Amniotic stem cell (primary cell): ENCODE measurements around the gene EEFSEC.

Source experiments
- DNase-seq: peaks from one replicate; lab custom pipeline; 2025; lab: John Stamatoyannopoulos, UW

Gene EEFSEC, protein sequence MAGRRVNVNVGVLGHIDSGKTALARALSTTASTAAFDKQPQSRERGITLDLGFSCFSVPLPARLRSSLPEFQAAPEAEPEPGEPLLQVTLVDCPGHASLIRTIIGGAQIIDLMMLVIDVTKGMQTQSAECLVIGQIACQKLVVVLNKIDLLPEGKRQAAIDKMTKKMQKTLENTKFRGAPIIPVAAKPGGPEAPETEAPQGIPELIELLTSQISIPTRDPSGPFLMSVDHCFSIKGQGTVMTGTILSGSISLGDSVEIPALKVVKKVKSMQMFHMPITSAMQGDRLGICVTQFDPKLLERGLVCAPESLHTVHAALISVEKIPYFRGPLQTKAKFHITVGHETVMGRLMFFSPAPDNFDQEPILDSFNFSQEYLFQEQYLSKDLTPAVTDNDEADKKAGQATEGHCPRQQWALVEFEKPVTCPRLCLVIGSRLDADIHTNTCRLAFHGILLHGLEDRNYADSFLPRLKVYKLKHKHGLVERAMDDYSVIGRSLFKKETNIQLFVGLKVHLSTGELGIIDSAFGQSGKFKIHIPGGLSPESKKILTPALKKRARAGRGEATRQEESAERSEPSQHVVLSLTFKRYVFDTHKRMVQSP

DNA sequence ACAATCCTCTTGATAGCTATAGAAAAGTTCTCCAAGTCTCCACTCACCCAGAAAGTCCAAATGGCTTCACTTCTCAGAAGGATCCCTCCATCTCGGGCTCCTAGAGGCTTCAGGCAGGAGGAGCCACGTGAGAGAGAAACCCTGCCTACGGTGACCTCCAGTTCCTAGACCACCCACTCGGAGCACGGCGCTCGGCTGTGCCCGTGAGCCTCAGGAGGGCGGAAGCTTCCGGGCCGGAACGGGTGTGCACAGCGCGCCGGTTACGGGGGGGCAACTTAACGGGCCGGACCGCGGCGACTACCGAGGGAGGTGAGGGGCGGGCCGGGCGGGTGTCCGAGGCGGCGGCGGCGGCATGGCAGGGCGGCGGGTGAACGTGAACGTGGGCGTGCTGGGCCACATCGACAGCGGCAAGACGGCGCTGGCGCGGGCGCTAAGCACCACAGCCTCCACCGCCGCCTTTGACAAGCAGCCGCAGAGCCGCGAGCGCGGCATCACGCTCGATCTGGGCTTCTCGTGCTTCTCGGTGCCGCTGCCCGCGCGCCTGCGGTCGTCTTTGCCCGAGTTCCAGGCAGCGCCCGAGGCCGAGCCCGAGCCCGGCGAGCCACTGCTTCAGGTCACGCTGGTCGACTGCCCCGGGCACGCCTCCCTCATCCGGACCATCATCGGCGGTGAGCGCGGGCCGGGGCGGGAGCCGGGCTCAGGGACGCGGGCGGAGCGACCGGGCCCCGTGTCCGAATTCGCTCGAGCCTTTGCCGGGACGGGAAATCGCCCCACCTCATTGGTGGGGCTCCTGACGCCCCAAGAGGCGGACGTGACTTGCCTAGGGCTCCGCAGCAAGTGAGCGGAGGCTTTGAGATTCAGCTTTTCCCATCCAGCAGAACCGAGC lies at the start of gene EEFSEC:
Gene EEFSEC, plus strand, starts transcription at position 326 of the 886 bp plus-strand sequence. Its CDS starts 27 bp downstream, at position 353.
- DNase-seq, result peak; percentile 57

DNA sequence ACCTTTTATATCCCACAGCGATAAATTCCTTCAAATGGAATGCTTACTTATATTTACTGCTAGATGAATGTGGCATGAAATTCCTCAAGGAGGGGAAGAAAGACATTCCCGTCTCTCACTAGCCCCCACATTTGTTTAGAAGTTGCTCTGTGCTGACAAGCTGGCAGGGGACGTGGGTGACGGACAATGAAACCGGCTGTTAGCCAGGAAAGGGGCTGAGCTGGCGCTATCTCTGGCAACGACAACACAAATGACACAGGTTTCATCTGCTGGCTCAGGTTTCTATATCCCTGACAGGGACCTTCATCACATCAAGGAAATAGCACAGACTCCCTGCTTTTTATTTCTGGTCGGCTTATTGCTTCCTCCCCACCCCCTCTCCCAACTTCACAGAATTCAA lies 45.4 kb upstream of the EEFSEC start:
- DNase-seq, result no peak

DNA sequence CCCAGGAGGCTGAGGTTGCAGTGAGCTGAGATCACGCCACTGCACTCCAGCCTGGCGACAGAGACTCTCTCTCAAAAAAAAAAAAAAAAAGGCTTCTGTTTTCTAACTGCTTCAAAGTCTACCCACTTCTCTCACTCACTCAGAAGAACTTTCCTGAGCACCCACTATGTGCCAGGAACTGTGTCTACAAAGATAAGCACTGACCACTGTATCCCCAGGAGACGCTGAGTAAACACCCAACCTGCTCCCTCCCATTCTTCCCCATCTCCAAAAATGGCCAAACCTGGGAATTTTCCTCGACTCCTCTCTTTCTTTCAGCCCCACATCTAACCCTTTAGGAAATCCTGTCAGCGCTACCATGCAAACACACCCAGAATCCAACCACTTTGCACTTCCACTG lies 42.1 kb upstream of the EEFSEC start:
- no peak for DNase-seq

- peak; percentile 91 for DNase-seq
Measured at GRCh38 chr3:128112357-128112968, 40.8 kb upstream of the EEFSEC start.

DNA sequence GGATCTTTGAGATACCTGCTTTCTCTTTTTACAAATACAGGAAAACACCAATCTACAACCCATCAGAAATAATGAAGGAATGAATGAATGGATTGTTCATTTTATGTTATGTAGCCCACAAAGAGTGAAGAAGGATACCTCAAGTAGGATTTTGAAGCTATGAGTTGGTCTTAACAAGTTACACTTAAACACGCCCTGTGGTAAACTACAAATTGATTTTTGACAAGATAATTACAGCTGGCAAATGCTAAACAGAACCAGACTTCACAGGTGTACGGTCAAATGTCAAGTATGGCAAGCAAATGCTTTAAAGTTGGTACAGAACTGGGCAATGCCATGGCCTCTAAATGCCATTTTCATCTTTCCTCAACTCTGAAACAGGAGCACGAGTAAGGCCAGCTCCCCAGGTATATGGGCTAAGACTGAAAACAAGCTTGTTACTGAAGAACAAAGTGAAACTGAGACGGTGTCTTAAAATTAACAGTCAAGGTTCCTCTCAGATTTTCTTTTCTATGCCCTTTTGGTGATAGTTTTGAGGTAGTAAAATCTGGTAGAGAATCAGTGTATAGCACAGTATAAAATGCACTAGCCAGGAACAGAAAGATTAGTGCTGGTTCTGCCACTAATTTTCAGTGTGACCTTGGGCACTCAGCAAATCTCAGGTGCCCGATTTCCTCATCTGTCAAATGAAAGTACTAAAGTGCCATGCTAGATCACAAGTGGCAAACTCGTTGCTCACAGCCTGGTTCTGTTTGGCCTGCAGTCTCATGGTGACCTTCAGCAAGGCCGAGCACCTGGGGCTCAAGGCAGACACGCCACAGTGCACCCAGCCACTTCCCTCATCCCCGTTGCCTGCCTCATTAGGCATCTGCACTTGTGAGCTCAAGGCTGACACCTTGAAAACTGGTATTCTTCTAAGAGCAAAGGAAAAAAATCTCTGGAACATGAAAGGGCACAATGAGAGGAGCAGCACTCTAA lies 39.2 kb upstream of the EEFSEC start:
- DNase-seq, result no peak

GRCh38 chr3:128122013-128122412 lies 31.3 kb upstream of the EEFSEC start:
- DNase-seq, result no peak

DNA sequence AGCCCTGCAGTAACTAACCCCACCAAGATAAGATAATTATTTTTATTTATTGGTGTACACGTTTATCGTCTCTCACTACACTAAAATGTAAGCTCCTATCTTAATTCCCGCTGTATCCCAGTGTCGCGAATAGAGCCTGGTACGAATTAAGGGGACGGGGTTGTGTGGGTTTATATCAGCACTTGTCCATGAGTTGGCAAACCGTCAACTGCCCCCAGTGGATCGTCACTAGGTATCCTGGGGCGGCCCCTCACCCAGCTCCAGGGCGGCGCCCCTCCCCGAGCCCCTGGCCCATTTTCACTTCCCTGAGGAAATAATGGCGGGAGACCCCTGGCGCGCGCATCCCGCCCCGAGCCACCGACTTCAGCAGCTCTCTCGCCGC lies 30.1 kb upstream of the EEFSEC start:
- DNase-seq, result no peak

DNA sequence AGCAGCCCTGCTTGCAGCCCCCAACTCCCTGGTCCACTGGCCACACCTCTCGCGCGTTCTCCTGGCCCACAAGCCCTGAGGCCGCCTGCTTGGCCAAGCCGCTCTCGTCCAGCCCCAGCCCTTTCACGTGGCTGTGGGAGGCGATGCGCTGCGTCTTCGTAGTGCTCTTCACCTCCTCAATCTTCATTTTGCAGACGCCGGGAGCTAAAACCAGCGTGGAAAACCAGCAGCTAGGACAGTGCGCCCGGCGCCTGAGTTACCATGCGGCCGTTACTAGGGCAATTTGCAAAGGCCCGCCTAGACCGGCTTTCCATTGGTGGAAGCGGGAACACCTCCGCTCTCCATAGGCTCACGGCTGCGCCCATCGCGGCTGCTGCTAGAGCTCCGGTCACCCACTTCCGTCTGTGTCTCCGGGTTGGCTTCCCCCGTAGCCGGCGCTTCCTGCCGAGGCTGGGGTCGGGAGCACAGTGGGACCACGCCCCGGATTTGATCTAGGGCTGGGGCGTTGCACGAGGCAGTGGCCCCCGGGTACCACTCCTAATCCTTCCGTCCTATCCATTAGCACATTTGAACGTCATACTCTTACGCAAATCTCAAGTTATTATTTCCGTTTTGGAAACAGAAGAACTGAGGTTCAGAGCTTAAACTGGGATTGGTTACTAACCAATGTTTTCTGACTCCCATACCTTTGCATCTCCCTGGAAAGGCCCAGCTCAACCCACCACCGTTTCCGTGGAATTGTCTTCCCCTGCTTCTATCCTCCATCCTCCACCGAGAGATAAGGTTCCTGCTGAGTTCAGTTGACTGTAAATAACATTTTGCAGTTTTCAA lies 29.5 kb upstream of the EEFSEC start, which contains the start of gene RUVBL1:
Gene RUVBL1, minus strand, starts transcription at position 275 of the 831 bp plus-strand sequence. Its CDS starts 88 bp downstream, at position 187.
- DNase-seq, result peak; percentile 92

- DNase-seq, result no peak
Measured at GRCh38 chr3:128127236-128127635, 26.0 kb upstream of the EEFSEC start.

- DNase-seq, result no peak
Measured at GRCh38 chr3:128128251-128128650, 25.0 kb upstream of the EEFSEC start.

DNA sequence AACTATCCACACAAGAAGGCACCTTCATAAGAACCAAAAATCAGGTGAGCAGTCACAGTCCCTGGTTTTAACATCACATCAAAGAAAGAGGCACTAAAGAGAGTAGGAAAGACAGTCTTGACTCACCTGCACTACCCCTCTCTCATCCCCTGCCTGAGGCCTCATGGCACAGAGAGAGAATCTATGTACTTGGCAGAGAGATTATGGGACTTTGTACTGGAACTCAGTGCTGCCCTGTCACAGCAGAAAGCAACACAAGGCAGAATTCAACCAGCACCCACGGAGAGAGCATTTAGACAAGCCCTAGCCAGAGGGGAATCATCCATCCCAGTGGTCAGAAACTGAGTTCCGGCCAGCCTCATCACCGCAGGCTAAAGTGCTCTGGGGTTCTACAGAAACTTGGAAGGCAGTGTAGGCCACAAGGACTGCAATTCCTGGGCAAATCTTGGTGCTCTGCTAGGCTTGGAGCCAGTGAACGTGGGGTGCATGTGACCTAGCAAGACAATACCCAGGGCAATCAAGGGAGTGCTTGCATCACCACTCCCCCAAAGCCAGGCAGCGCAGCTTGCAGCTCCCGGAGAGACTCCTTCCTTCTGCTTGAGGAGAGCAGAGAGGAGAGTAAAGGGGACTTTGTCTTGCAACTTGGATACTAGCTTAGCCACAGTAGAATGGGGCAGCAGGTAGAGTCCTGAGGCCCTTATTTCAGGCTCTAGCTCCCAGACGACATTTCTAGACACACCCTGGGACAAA lies 21.2 kb upstream of the EEFSEC start:
- DNase-seq, result no peak

GRCh38 chr3:128133273-128133883 lies 19.9 kb upstream of the EEFSEC start:
- DNase-seq, result no peak

DNA sequence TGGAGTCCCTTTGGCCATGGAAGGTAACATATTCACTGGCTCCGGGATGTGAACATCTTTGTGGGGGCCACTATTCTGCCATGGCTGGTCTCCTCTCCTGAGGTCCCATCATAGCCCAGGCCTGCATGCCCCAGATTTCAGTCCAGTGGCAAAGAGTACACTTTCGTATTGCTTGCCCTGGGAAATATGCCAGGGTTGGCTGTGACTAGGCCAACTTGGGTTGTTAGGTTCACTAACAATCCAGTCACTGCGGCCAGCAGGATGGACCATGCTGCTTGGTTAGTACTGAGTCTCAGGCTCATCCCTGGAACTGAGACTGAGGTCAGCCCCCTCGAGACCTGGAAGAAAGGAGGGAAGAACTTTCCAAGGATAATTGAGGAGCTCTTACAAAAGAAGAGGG lies 9.8 kb upstream of the EEFSEC start:
- DNase-seq, result no peak

- DNase-seq, result no peak
Measured at GRCh38 chr3:128144512-128145187, 8.6 kb upstream of the EEFSEC start.

DNA sequence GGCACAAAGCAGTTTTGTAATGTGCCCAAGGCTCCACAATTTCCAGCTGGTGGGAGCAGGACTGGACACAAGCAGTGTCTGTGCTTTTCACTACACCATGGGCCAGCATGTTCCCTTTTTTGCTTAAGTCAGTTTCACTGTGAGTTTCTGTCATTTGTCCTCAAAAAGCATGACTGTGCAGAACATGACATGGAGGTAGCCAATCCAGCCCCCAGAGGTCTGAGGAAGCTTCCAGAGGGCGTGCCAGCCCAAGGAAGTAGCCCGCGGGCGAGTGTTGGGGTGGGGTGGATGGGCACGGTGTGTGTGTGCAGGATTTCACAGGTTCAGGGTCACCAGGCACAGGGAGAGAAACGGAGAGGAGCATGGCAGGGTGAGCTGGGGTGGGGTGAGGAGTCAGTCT lies 8.0 kb upstream of the EEFSEC start:
- DNase-seq, result no peak

GRCh38 chr3:128146201-128146600 lies 7.1 kb upstream of the EEFSEC start:
- DNase-seq, result no peak

- no peak for DNase-seq
Measured at GRCh38 chr3:128149650-128150049, 3.6 kb upstream of the EEFSEC start.

- no peak for DNase-seq
Measured at GRCh38 chr3:128151758-128152274, 1.5 kb upstream of the EEFSEC start.
